Stimulated activated CD8-positive, alpha-beta memory T cell treated with anti-CD3 and anti-CD28 coated beads, Interleukin-2, amount 100 ng/mL, for 48 hours (primary cell): ENCODE measurements around the gene LCLAT1.
"Not testable (repeated sequence)": the region's sequence is repeated elsewhere in the genome, so short reads cannot be mapped to it uniquely, and the experiment has no call there.

Experiments used
- DNase-seq, 2 donors: peaks; one replicate each; pipeline ENCODE4 v3.0.0-alpha.2; 2020; ENCODE audit warnings: low read depth in 2 of 2

LCLAT1 gene

DNA sequence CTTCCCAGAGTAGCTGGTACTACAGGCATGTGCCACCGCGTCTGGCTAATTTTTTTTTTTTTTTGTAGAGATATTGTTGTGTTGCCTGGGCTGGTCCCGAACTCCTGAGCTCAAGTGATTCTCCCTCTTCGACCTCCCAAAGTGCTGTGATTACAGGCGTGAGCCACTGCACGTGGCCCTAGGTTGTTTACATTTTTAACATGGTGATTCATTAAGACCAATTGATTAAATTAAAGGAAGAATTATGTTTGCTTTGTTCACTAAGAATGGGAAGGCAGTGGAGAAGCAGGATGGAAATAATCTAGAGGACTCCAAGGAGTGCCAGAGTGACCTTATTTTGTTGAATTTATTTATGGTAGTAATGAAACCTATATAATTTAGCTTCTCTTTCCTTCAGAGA, 7.5 kb downstream of the LCLAT1 start:
- DNase-seq, result no peak

GRCh38 chr2:30455114-30455738, 8.2 kb downstream of the LCLAT1 start:
- no peak for DNase-seq

- no peak for DNase-seq
Observed at GRCh38 chr2:30456106-30456505, 9.1 kb downstream of the LCLAT1 start.

- no peak for DNase-seq
Observed at GRCh38 chr2:30456579-30456978, 9.5 kb downstream of the LCLAT1 start.

DNA sequence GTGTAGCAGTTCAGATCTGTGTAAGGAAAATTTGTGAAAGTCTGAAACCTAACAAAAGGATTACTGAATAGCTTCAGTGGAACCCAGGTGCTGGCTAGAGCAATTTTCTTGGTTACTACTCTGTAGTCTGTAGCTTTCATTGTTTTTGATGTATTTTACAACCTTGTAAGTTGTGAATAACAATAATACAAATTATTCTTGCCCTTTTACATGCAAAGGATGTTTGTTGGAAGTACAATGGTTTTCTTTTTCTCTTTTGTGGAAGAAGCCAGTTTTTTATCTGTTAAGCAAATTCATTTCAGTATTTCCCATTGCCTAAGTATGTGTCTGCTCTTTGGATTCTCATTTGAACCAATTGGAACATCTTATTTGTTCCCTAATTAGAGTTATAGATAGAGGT, 10.2 kb downstream of the LCLAT1 start:
- DNase-seq, result no peak

- no peak for DNase-seq
Observed at GRCh38 chr2:30459140-30459539, 12.1 kb downstream of the LCLAT1 start.

- no peak for DNase-seq
Observed at GRCh38 chr2:30462131-30462857, 15.2 kb downstream of the LCLAT1 start.

DNA sequence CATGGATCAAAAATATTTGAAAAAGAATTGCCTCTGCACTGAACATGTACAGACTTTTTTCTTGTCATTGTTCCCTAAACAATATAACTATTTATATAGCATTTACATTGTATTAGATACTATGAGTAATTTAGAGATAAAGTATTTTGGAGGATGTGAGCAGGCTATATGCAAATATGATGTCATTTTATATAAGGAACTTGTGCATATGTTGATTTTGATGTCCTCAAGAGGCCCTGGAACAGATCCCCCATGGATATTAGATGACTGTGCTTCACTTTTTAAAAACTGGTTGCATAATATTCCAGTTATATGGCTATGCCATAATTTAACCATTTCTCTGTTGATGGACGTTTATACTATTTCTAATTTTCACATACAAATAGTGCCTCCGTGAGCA, 16.5 kb downstream of the LCLAT1 start:
- DNase-seq, result no peak

DNA sequence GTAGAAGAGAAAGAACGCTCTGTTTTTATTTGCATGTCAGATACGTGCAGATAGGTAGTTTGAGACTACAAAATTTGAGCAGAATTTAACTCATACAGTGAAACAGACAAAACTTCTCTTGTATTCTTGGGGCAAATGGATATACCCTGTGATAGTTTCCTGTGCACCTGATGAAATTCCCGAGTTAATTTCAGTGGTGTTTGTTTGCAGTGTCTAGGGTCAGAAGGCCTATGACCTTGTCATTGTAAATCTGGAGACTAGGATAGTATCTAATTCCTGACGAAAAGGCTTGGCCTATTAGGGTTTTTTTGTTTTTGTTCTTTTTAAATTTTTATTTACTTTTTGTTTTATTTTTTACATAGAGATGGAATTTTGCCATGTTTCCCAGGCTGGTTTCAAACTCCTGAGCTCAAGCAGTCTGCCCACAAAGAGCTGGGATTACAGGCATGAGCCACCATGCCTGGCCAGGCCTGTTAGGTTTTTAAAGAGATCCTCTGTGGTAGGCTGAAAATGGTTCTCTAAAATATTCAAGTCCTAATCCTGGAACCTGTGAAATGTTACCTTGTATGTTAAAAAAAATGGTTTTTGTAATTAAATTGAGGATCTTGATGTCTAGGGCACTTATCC, 17.6 kb downstream of the LCLAT1 start:
- DNase-seq, result no peak

GRCh38 chr2:30465171-30465545, 18.1 kb downstream of the LCLAT1 start:
- no peak for DNase-seq

- no peak for DNase-seq
Observed at GRCh38 chr2:30466216-30466615, 19.2 kb downstream of the LCLAT1 start.

DNA sequence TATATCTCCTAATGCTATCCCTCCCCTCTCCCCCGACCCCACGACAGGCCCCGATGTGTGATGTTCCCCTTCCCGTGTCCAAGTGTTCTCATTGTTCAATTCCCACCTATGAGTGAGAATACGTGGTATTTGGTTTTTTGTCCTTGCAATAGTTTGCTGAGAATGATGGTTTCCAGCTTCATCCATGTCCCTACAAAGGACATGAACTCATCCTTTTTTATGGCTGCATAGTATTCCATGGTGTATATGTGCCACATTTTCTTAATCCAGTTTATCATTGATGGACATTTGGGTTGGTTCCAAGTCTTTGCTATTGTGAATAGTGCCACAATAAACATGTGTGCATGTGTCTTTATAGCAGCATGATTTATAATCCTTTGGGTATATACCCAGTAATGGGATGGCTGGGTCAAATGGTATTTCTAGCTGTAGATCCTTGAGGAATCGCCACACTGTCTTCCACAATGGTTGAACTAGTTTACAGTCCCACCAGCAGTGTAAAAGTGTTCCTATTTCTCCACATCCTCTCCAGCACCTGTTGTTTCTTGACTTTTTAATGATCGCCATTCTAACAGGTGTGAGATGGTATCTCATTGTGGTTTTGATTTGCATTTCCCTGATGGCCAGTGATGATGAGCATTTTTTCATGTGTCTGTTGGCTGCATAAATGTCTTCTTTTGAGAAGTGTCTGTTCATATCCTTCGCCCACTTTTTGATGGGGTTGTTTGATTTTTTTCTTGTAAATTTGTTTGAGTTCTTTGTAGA, 20.2 kb downstream of the LCLAT1 start:
- DNase-seq, result not testable (repeated sequence)

- DNase-seq, result no peak
Observed at GRCh38 chr2:30470426-30470825, 23.4 kb downstream of the LCLAT1 start.

DNA sequence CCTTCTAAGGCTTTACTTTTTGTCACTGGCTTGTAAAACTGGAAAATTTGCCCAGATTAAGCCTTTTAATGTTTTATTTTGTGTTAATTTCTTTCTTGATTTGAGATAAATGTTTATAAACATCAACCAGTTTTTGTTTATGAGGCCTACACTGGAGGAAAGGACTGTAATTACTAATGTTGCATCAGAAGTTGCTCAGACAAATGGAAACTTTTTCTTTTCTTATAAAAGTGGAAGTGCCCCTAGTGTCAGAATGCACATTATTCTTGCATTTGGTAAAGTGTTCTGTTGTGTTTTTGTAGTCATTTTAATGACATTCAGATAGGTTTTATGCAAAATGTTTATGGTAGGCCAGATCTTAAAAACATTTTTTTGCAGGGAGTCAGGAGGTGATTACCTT, 25.3 kb downstream of the LCLAT1 start:
- no peak for DNase-seq

GRCh38 chr2:30475542-30475941, 28.5 kb downstream of the LCLAT1 start:
- DNase-seq, result no peak

DNA sequence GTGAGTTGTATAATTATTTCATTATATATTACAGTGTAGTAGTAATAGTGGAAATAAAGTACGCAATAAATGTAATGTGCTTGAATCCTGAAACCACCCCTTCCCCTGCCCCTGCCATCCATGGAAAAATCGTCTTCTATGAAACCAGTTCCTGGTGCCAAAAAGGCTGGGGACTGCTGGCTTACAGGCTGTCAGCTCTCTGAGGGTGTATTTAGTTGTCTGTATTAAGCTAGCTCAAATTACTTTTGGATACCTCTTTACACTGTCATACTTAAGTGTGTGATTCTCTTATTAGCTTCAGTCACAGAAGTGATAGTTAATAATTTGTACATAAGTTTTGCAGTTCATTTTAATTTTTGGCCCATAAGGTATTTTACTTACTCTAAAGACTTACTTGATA, 29.6 kb downstream of the LCLAT1 start:
- DNase-seq, result no peak

GRCh38 chr2:30480703-30481322, 33.8 kb downstream of the LCLAT1 start:
- no peak for DNase-seq

DNA sequence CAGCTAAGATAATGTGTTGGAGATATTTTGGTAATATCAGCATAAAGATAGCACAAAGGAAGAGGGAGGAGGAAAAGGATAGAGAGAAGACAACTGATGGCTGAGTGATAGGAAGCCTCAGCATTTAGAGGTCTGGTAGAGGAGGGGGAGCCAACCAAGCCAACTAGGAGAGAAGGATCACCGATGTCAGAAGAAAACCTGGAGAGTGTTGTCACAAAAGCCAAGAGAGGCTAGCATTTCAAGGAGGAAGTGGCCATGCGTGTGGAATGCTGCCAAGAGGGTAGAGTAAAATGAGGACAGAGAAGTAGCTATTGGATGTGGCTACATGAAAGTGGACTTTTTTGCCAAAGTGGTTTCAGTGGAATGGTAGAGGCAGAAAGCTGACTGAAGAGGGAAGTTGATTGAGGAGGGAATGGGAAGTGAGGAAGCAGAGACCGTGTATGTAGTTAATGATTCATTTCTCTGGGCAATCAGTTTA, 34.3 kb downstream of the LCLAT1 start:
- no peak for DNase-seq

GRCh38 chr2:30482011-30482410, 35.0 kb downstream of the LCLAT1 start:
- no peak for DNase-seq

DNA sequence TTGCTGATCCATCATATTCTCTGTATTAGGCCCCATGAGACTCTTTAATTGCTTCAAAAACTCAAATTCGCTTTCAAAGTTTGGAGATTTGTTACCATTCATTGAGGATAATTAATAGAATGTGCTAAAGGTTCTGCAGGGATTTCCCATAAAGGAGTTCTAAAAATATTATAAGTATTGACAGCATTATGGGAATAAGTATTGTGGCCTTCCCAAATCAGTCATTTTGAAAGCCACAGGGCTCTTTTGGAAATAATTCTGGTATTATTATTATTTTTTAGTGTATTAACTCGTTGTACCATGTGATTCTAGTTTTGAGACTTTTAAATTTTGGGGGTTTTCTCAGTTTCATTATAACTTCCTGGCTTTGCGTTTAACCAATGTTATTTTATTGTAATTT, 37.1 kb downstream of the LCLAT1 start:
- DNase-seq, result no peak

DNA sequence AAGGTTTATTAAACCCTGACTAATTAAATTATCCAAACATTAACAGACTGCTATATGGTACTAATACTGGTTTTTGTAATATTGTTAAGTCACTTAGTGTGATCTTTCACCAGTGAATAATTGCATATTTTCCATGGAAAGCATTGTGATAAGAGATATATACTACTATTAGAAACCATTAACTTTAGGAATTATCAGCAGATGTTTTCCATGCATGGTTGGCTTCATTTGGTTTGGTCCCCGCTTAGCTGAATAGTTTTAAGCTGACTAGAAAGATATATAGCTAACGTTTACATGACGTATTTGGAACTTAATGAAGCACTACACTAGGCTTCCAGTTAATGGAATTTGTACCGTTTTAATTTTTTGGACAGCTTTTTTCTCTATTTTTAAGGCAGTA, 37.9 kb downstream of the LCLAT1 start:
- DNase-seq, result no peak

GRCh38 chr2:30486655-30487054, 39.6 kb downstream of the LCLAT1 start:
- no peak for DNase-seq
